WI38 (cell line): ENCODE measurements around the gene NHEJ1.

ENCODE experiments used
- H3K4me3 ChIP-seq: 2 replicates; pipeline ENCODE4 v1.5.1; 2011; ENCODE audit warnings: low read depth, mild to moderate bottlenecking, control low read depth, low read length
- CTCF ChIP-seq: IDR thresholded peaks from 2 replicates; pipeline ENCODE4 v1.5.1; 2012; ENCODE audit warnings: low read depth, mild to moderate bottlenecking, control low read depth, low read length

NHEJ1 gene

GRCh38 chr2:219109471-219109870 lies 51.1 kb downstream of the NHEJ1 start:
- H3K4me3 ChIP-seq = no peak overlapping the region
- TF ChIP-seq CTCF = no peak

GRCh38 chr2:219107758-219108157 lies 52.9 kb downstream of the NHEJ1 start:
- no peak overlapping the region for H3K4me3 ChIP-seq
- no peak for TF ChIP-seq CTCF

GRCh38 chr2:219106251-219106650 lies 54.4 kb downstream of the NHEJ1 start:
- TF ChIP-seq CTCF = no peak
- H3K4me3 ChIP-seq = no peak overlapping the region

GRCh38 chr2:219104107-219105035 lies 56.2 kb downstream of the NHEJ1 start:
- no peak overlapping the region for H3K4me3 ChIP-seq
- TF ChIP-seq CTCF = peak; percentile 83

GRCh38 chr2:219099329-219099728 lies 61.3 kb downstream of the NHEJ1 start:
- H3K4me3 ChIP-seq = no peak overlapping the region
- no peak for TF ChIP-seq CTCF

- H3K4me3 ChIP-seq = no peak overlapping the region
- no peak for TF ChIP-seq CTCF
Measured at GRCh38 chr2:219095406-219095935, 65.1 kb downstream of the NHEJ1 start.

GRCh38 chr2:219094171-219094570 lies 66.4 kb downstream of the NHEJ1 start:
- no peak overlapping the region for H3K4me3 ChIP-seq
- TF ChIP-seq CTCF = no peak
